GM19239 (cell line): Measurements from ENCODE around the gene MORN2.
"Not testable (repeated sequence)": the region's sequence is repeated elsewhere in the genome, so short reads cannot be mapped to it uniquely, and the experiment has no call there.

Experiments
- DNase-seq: peaks from one replicate; pipeline ENCODE4 v3.0.0; 2011; ENCODE audit warnings: low spot score; ENCODE audit not compliant: insufficient read length
- FAIRE-seq: peaks from 2 replicates; lab custom pipeline; 2011; peaks lifted over from hg19 to GRCh38; lab: Jason Lieb, UNC

Gene MORN2

DNA sequence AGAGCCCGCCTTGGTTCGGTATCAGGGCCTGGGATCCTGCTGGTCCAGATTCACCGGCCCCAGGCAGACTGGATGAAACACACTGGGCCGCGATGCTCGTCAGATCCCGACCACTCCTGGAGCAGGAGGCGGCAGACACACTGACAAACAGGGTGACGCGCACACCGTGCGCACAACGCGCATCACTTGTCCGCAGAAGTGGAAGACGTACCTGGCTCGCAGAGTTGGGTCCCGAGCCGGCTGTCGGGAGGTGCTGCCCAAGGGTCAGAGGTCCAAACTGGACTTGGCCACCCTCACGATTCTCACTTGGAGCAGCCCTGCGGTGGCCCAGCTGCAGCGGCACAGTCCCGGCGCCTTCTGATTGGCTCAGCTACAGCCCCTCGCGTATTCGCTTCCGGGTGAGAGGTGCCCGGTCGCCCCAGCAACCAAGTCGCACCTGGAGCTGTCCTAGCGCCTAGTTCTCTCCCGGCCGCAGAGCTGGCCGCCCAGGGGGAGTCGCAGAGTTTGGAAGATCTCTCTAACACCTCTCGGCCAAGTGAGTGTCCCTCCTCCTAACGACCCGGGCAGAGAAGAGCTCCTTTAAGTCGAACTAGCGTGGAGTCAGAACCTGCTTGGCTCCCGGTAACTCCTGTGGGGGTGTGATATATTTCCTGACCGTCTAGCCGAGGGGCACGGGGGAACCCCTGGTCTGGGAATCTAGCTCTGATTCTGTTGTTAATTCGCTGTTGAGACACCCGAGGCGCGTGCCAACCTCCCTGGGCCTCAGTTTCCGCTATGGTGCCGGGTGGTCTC is at the start of gene MORN2, which contains the start of gene DHX57:
Gene MORN2, plus strand, starts transcription at position 401 of the 792 bp plus-strand sequence.
Gene DHX57, minus strand, starts transcription at position 359 of the 792 bp plus-strand sequence. CDS start 7,529 bp downstream, outside the sequence.
- DNase-seq = peak; percentile 85
- peak; percentile 85 for FAIRE-seq

DNA sequence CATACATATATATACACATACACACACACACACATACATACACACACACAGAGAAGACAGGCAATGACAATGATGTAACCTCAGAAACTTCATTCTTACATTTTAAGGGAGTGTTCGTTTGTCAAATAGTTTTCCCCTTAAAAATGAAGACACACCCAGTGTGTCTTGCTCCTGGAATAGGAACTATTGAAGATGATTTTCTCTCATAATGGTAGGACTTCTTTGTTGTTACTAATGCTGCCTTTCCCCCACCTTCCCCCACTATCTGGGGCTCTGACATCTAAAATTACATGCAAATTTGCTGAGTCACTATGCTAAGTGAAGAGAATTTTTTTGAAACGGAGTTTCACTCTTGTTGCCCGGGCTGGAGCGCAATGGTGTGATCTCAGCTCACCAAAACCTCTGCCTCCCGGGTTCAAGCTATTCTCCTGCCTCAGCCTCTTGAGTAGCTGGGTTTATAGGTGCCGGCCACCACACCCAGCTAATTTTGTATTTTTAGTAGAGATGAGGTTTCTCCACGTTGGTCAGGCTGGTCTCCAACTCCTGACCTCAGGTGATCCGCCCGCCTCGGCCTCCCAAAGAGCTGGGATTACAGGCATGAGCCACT is 48.1 kb upstream of the MORN2 start:
- not testable (repeated sequence) for FAIRE-seq, DNase-seq

DNA sequence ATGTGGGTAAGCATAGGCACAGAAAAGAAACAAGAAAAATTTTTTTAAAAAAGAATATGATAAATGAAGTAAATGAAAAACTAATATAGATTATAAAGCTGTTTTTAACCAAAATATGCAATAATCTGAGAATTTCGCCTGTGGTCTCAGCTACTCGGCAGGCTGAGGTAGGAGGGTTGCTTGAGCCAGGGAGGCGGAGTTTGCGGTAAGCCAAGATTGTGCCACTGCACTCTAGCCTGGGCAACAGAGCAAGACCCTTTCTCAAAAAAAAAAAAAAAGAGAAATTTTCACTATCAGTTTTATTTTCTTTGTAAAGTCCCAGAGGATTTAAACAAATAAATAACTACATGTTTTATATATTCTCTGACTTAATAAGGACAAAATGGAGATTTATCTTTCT is 47.3 kb upstream of the MORN2 start:
- FAIRE-seq (no peak), DNase-seq (no peak)

DNA sequence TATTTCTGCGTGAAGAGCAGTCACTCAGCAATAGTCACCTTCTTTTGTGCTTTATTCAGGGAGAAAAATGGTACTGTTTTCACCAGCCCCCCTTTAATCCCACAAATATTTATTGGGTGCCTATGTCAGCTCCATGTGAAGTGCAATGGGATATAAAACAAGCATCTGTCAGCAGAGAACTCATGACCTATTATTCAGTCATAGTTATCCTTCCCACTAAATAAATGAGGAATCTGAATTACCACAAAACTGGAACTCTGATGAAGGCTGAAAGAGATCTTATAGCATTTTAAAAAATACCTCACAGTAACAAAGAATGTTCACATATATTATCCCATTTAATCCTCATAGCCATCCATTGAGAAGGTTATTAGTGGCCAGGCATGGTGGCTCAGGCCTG is 45.8 kb upstream of the MORN2 start:
- DNase-seq (no peak), FAIRE-seq (no peak)

DNA sequence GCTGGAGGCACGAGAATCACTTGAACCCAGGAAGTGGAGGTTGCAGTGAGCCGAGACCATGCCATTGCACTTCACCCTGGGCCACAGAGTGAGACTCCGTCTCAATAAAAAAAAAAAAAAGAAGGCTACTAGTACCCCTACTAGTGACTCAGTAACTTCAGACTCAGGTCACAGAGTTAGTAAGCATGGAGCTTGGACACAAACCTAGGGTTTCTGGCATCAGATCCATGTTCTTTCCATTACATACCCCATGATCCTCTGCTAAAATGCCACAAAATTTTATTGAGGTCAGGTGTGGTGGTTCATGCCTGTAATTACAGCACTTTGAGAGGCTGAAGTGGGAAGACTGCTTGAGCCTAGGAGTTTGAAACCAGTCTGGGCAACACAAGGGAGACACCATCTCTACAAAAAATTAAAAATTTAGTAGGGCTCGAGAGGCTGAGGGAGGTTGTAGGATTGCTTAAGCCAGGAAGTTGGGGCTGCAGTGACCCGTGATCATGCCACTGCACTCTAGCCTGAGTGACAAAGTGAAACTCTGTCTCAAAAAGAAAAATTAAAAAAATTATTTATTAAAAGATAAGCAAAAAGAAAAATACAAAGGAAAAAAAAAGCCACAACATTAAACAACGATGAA is 45.1 kb upstream of the MORN2 start:
- DNase-seq (no peak), FAIRE-seq (no peak)

DNA sequence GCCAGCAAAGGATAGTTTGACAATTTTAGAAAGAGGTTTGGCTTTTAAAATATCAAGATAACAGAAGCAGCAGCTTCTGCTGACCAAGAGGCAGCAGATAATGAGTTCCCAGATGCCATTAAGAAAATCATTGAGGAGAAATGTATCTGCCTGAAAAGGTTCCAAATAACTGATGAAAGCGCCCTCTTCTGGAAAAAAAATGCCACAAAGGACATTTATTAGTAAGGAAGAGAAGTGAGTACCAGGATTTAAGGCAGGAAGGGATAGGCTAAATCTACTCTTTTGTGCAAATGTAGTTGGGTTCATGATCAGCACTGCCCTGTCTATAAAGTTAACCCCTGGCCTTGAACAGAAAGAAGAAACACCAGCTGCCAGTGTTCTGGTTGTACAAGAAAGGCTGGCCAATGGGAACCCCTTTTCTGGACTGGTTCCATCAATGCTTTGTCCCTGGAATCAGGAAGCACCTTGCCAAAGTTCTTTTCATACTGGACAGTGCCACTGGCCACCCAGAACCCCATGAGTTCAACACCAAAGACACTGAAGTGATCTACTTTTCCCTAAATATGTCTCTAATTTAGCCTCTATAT is 40.7 kb upstream of the MORN2 start:
- DNase-seq (no peak), FAIRE-seq (no peak)

DNA sequence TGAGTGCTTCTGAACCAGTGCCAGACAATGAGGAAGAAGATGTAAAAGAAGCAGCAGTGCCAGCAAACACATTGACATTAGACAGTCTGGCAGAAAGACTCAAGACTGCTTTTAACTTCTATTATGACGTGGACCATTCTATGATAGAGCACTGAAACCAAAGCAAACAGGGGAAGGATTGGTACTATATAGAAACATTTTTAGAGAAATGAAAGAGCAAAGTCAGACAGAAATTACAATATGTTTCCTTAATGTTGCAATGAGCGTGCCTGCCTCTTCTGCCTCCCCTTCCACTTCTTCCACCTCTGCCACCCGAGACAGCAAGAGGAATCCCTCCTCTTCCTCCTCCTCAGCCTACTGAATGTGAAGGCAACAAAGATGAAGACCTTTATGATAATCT is 39.8 kb upstream of the MORN2 start:
- no peak for FAIRE-seq
- no peak for DNase-seq

DNA sequence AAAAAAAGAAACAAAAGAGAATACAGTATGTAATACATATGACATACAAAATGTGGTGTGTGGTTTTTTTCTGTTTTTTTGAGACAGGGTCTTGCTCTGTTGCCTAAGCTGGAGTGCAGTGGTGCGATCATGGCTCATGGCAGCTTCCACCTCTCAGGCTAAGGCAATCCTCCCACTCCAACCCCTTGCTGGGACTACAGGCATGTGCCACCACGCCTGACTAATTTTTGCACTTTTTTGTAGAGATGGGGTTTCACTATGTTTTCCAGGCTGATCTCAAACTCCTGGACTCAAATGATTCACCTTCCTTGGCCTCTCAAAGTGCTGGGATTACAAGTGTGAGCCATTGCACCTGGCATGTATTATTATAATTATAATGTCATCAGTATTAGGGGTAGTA is 39.0 kb upstream of the MORN2 start:
- peak; percentile 37 for FAIRE-seq
- DNase-seq = no peak

DNA sequence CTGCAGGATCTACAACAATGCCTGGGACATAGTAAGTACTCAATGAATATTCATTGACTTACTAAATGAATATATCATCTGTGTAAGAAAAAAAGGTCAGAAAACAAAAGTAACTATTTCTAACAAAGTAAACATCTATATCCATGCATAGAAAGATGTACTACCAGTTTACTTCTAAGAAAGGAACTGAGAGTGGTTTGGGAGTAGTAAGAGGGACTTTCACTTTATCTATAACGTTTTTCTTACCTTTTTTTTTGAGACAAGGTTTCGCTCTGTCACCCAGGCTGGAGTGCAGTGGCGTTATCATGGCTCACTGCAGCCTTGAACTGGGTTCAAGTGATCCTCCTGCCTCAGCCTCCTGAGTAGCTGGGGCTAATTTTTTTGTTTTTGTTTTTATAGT is 25.7 kb upstream of the MORN2 start:
- FAIRE-seq (peak; percentile 94), DNase-seq (no peak)

DNA sequence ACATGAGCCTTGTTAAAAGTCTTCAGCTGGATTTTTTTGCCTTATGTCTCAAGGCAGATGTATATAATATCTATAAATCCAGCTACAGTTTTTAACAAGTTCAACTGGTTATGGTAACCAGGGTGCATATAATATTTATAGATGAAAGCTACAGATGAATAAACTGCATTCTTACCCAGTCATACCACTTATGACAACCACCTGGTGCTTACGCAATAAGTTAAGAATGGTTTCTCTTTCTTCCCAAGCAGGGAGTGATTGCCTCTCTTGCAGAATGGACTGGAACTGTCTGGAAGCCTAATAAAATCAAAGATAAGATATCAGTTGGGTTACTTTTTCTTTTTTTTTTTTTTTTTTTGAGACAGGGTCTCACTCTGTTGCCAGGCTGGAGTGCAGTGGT is 19.6 kb upstream of the MORN2 start:
- no peak for FAIRE-seq
- DNase-seq = no peak

DNA sequence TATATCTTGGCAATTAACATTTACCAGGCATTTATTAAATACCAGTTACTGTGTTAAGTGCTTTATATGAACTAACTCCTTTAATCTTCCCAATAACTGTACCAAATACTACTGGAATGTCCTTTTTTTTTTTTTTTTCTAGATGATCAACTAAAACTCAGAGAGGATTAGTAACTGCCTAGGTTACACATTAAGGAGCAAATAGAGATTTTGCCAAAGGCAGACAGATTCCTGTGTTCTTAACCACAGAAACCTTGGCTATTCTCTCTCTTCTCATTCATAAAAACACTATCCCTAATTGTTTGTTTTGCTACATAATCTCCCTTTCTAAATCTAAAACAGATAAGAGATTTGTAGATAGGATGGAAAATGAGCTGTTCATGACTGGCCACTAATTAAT is 13.3 kb upstream of the MORN2 start:
- FAIRE-seq = no peak

DNA sequence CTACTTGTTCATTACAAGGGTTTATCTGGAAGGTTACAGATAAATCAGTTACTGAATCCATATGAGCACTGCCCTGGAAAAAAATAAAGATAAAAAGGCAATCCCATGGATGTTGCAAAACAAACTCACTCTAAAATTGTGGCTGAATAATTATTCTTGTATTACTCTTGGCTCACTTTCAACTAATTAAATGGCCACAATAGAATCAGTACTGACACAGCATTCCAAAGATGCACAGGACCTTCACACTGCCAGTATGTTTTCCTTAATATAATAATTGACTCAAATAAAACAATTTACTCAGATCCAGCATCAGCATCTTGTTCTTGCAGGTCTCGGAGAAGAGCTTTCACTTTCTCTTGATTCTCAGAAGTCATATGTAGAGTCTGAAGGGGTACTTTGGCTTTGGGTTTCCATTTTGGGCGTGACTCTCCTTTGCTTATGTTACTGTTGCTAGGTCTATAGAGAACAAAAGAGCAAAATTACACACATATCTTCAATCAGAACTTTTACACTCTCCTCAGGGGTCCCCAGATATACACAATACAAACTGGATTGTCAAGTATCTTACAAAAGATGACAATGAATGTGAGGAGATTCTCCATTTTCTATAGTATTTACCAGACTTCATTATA is 12.6 kb upstream of the MORN2 start:
- FAIRE-seq = no peak

More for the DNA sequence above, 13.3 kb upstream of the MORN2 start:
- no peak for DNase-seq

DNA sequence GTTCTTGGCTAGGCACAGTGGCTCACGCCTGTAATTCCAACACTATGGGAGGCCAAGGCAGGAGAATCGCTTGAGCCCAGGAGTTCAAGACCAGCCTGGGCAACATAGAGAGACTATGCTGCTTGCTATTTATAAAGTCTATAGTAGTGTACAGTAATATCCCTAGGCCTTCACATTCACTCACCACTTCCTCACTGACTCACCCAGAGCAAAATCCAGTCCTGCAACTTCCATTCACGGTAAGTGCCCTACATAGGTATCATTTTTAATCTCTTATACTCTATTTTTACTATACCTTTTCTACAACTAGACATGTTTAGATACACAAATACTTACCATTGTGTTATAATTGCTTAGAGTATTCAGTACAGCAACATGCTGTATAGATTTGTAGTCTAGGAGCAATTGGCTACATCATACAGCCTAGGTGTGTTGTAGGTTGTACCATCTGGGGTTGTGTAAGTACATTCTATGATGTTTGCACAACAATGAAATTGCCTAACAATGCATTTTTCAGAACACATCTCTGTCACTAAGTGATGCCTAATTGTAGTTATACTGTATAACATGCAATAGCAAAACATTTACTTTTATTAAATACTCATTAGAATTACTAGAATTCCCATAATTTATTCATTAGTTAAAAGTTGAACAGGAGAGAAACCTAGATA is 8.9 kb upstream of the MORN2 start:
- DNase-seq (no peak), FAIRE-seq (no peak)

More for the DNA sequence above, 12.6 kb upstream of the MORN2 start:
- DNase-seq = no peak

DNA sequence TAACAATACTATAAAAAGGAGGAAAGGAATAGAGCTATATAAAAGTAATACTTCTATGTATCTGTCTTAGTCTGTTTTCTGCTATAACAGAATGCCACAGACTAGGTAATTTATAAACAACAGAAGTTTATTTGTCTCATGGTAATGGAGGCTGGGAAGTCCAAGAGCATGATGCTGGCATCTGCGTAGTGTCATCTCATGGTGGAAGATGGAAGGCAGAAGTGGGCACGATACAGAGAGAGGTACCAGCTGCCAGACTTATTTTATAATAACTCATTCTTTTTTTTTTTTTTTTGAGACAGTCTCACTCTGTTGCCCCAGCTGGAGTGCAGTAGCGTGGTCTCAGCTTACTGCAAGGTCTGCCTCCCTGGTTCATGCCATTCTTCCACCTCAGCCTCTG is 4.3 kb upstream of the MORN2 start:
- FAIRE-seq (no peak), DNase-seq (no peak)

DNA sequence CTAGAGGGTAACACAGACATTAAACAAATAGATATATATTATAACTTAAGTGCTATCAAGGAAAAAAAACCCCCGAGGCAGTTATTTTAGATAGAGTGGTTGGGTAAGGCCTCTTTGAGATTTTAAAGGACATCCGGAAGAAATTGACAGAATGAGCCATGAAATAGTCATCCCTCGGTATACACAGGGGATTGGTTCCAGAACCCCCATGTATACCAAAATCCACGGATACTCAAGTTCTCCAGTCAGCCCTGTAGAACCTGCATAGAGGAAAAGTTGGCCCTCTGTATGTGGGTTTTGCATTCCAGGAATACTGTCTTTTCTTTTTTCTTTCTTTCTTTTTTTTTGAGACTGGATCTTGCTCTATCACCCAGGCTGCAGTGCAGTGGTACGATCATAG is 2.0 kb upstream of the MORN2 start:
- DNase-seq (no peak), FAIRE-seq (no peak)

DNA sequence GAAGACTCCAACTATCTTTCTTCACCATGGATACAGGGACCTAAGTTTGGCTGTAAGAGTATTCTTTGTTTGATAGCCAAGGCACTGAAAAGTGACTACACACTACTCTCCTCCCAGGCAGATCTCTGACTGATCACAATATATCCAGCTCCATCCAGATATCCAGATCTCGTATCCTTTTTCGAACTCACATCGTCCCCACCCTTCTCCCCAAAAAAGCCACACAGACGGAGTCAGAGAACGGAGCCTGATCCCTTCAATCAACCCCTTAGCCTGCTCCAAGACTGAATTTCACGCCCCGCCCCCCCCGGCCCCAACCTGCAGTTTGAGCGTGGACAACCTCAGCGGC is 575 bp upstream of the MORN2 start:
- DNase-seq = no peak
- FAIRE-seq = peak; percentile 23

DNA sequence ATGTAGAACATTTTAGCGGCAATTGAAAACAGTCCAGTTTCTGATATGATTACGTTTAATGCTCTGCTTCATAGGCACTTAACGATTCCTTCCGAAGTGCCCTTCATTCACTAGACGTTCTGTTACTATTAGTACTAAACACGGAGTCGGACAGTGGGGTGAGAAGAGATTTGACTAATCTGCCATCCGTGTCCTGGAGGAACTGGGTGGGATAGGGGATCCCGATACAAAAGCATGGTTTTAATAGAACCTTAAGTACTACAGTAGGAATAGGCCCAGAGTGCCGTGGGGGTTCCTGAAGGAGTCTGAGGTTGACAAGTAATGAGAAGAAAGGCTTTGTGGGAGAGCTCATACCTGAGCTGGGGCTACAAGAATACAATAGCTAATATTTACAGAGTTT is 631 bp downstream of the MORN2 start:
- no peak for DNase-seq
- FAIRE-seq = no peak

DNA sequence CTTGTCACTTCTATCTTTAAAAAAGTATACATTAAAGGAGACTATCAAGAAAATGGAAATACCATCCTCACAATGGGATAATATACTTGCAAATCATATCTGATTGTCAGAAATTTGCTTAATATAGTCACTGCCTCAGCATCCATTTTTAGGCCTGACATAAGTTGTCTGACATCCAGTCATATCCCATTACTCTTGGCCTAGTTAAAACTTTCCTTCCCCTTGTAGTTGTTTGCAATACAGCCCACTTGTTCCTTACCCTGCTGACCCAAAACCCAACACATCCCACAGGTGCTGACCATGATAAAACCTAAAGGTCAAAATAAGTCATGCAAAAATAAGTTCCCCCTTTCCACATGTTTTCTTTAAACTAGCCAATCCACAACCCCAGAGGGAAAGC is 10.3 kb downstream of the MORN2 start:
- FAIRE-seq (no peak), DNase-seq (no peak)

DNA sequence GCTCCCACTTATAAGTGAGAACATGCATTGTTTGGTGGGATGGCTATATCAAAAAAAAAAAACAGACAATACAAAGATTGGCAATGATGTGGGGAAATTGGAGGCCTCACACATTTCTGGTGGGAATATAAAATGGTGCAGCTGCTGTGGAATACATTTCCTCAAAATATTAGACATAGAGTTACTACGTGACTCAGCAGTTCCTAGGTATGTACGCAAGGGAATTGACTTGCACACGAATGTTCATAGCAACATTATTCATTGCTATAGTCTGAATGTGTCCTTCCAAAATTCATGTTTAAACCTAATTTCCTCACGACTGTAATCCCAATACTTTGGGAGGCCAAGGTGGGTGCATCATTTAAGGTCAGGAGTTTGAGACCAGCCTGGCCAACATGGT is 11.6 kb downstream of the MORN2 start:
- DNase-seq (no peak), FAIRE-seq (no peak)

DNA sequence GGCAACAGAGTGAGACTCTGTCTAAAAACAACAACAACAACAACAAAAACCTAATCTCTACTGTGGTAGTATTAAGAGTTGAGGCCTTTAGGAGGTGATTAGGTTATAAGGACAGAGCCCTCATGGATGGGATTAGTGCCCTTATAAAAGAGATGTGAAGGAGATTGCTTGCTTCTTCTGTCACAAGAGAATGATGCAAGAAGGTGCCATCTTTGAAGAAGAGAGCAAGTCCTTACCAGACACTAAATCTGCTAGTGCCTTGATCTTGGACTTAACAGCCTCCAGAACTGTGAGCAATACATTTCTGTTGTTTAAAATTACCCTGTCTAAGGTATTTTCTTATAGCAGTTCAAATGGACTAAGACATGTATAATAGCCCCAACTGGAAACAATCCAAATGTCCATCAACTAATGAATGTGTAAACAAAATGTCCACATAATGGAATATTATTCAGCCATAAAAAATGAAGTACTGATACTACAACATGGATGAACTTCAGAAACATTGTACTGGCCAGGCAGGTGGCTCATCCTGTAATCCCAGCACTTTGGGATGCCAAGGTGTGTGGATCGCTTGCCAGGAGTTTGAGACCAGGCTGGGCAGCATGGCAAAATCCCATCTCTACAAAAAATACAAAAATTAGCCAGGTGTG is 12.3 kb downstream of the MORN2 start:
- FAIRE-seq = no peak
- no peak for DNase-seq
